OCI-LY1 (cell line): ENCODE results near the gene PPAT.

Experiments used
- H2AFZ ChIP-seq: fragments of 200-600 bp; sonication (generic), shearing (Covaris generic); 2 replicates; pipeline ENCODE4 v1.6.0; 2014; ENCODE audit warnings: antibody characterized with exemption, mild to moderate bottlenecking, low read length
- H3F3A ChIP-seq: fragments of 200-600 bp; sonication (generic), shearing (Covaris generic); 2 replicates; pipeline ENCODE4 v1.6.0; 2014; ENCODE audit warnings: mild to moderate bottlenecking, antibody characterized with exemption, low read length, moderate library complexity; ENCODE audit not compliant: insufficient read depth
- H3K27ac ChIP-seq: fragments of 200-600 bp; sonication (generic); 2 replicates; pipeline ENCODE4 v1.5.1; 2014; ENCODE audit warnings: low read length, mixed run types, mild to moderate bottlenecking, low read depth; ENCODE audit not compliant: poor library complexity, severe bottlenecking
- H3K27me3 ChIP-seq: fragments of 200-600 bp; sonication (generic); 2 replicates; pipeline ENCODE4 v1.6.0; 2014; ENCODE audit warnings: antibody characterized with exemption, mild to moderate bottlenecking, low read length, moderate library complexity; ENCODE audit not compliant: insufficient read depth
- H3K36me3 ChIP-seq: fragments of 200-600 bp; sonication (generic); 2 replicates; pipeline ENCODE4 v1.6.1; 2014; ENCODE audit warnings: mild to moderate bottlenecking, antibody characterized with exemption, low read length, moderate library complexity, mixed read lengths; ENCODE audit not compliant: insufficient read depth
- H3K4me1 ChIP-seq: fragments of 200-600 bp; sonication (generic); 2 replicates; pipeline ENCODE4 v1.5.1; 2014; ENCODE audit warnings: mild to moderate bottlenecking, low read length, moderate library complexity; ENCODE audit not compliant: insufficient read depth, severe bottlenecking
- H3K4me2 ChIP-seq: fragments of 200-600 bp; sonication (generic), shearing (Covaris generic); 2 replicates; pipeline ENCODE4 v1.6.1; 2014; ENCODE audit warnings: low read length
- H3K4me3 ChIP-seq: fragments of 200-600 bp; sonication (generic); 2 replicates; pipeline ENCODE4 v1.5.1; 2014; ENCODE audit warnings: low read length, low read depth, mild to moderate bottlenecking, mixed read lengths; ENCODE audit not compliant: poor library complexity, severe bottlenecking
- H3K79me2 ChIP-seq: fragments of 200-600 bp; shearing (Covaris generic); 2 replicates; pipeline ENCODE4 v1.6.1; 2016; ENCODE audit warnings: mixed run types, low read length, mixed read lengths; ENCODE audit not compliant: insufficient read depth
- H3K9ac ChIP-seq: fragments of 200-600 bp; sonication (generic), shearing (Covaris generic); 2 replicates; pipeline ENCODE4 v1.6.1; 2014; ENCODE audit warnings: mild to moderate bottlenecking, low read length, mixed read lengths
- H3K9me2 ChIP-seq: fragments of 200-600 bp; sonication (generic), shearing (Covaris generic); 2 replicates; pipeline ENCODE4 v1.6.1; 2014; ENCODE audit warnings: low read depth, mild to moderate bottlenecking, low read length, mixed read lengths
- H3K9me3 ChIP-seq: fragments of 200-600 bp; shearing (Covaris generic); 2 replicates; pipeline ENCODE4 v1.6.1; 2014; ENCODE audit warnings: low read length, mixed read lengths
- H4K20me1 ChIP-seq: fragments of 200-600 bp; sonication (generic), shearing (Covaris generic); 2 replicates; pipeline ENCODE4 v1.6.0; 2016; ENCODE audit warnings: mild to moderate bottlenecking, low read length; ENCODE audit not compliant: insufficient read depth
- EZH2 ChIP-seq: fragments of 200-600 bp; sonication (generic), shearing (Covaris generic); IDR thresholded peaks from 2 replicates; pipeline ENCODE4 v1.8.0; 2017; ENCODE audit warnings: borderline replicate concordance, mixed run types, mild to moderate bottlenecking, antibody characterized with exemption, low read length, moderate library complexity, mixed read lengths
- TF ChIP-seq, protein P1 (sequence below): fragments of 200-600 bp; sonication (generic), shearing (Covaris generic); IDR thresholded peaks from 2 replicates; pipeline ENCODE4 v1.5.1; 2017; ENCODE audit warnings: mild to moderate bottlenecking, antibody characterized with exemption, low read length, moderate library complexity, mixed read lengths

Gene PPAT

GRCh38 chr4:56426273-56426672 is 9.1 kb downstream of the PPAT start:
- Histone ChIP-seq H3K4me3 (no peak overlapping the region), H3K9ac (no peak overlapping the region), H3F3A (no peaks in the 10 kb centered on the region; the same call in 1 of the 2 replicates), H3K4me2 (no peak overlapping the region), H3K27me3 (no peaks in the 10 kb centered on the region), H3K4me1 (peaks cover 19% of the 10 kb centered on the region), H2AFZ (no peak overlapping the region), H3K36me3 (peaks cover 24% of the 10 kb centered on the region), H3K9me3 (no peaks in the 10 kb centered on the region; the same call in 1 of the 2 replicates), H3K79me2 (peaks cover 98% of the 10 kb centered on the region), H3K9me2 (no peaks in the 10 kb centered on the region), H4K20me1 (peaks cover 10% of the 10 kb centered on the region), H3K27ac (no peak overlapping the region)
- no peak for TF ChIP-seq EZH2
- TF ChIP-seq, protein P1, sequence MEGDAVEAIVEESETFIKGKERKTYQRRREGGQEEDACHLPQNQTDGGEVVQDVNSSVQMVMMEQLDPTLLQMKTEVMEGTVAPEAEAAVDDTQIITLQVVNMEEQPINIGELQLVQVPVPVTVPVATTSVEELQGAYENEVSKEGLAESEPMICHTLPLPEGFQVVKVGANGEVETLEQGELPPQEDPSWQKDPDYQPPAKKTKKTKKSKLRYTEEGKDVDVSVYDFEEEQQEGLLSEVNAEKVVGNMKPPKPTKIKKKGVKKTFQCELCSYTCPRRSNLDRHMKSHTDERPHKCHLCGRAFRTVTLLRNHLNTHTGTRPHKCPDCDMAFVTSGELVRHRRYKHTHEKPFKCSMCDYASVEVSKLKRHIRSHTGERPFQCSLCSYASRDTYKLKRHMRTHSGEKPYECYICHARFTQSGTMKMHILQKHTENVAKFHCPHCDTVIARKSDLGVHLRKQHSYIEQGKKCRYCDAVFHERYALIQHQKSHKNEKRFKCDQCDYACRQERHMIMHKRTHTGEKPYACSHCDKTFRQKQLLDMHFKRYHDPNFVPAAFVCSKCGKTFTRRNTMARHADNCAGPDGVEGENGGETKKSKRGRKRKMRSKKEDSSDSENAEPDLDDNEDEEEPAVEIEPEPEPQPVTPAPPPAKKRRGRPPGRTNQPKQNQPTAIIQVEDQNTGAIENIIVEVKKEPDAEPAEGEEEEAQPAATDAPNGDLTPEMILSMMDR = no peak

GRCh38 chr4:56425518-56425917 is 9.9 kb downstream of the PPAT start:
- Histone ChIP-seq H3K79me2 (peaks cover 98% of the 10 kb centered on the region), H3K4me2 (peak overlapping the region; percentile 23; the same call in 1 of the 2 replicates)

GRCh38 chr4:56424697-56425514 is 10.5 kb downstream of the PPAT start:
- Histone ChIP-seq H3K79me2 (peaks cover 98% of the 10 kb centered on the region), H4K20me1 (peaks cover 10% of the 10 kb centered on the region; the same call in 1 of the 2 replicates), H3K27ac (peak overlapping the region; percentile 52), H3K9me2 (no peaks in the 10 kb centered on the region), H3K4me2 (peak overlapping the region; percentile 23; the same call in 1 of the 2 replicates), H3K4me1 (peaks cover 18% of the 10 kb centered on the region), H3K27me3 (no peaks in the 10 kb centered on the region), H3F3A (no peaks in the 10 kb centered on the region; the same call in 1 of the 2 replicates), H3K9me3 (no peaks in the 10 kb centered on the region; the same call in 1 of the 2 replicates), H2AFZ (no peak overlapping the region), H3K4me3 (no peak overlapping the region), H3K9ac (peak overlapping the region; percentile 11; the same call in 1 of the 2 replicates), H3K36me3 (peaks cover 24% of the 10 kb centered on the region)
- TF ChIP-seq, protein P1 = peak; percentile 67
- no peak for TF ChIP-seq EZH2

More at GRCh38 chr4:56425518-56425917, 9.9 kb downstream of the PPAT start:
- H3K9me3 ChIP-seq = no peaks in the 10 kb centered on the region; the same call in 1 of the 2 replicates
- H3K4me1 ChIP-seq = peaks cover 18% of the 10 kb centered on the region
- peaks cover 24% of the 10 kb centered on the region for H3K36me3 ChIP-seq
- H4K20me1 ChIP-seq = peaks cover 10% of the 10 kb centered on the region
- no peaks in the 10 kb centered on the region for H3K27me3 ChIP-seq
- no peaks in the 10 kb centered on the region; the same call in 1 of the 2 replicates for H3F3A ChIP-seq
- TF ChIP-seq, protein P1 = no peak
- no peak for TF ChIP-seq EZH2
- H3K9ac ChIP-seq = peak overlapping the region; percentile 11; the same call in 1 of the 2 replicates
- no peaks in the 10 kb centered on the region for H3K9me2 ChIP-seq
- H3K4me3 ChIP-seq = no peak overlapping the region
- H3K27ac ChIP-seq = peak overlapping the region; percentile 52
- no peak overlapping the region for H2AFZ ChIP-seq
